Measurements from ENCODE around the gene SRCAP.

DNA sequence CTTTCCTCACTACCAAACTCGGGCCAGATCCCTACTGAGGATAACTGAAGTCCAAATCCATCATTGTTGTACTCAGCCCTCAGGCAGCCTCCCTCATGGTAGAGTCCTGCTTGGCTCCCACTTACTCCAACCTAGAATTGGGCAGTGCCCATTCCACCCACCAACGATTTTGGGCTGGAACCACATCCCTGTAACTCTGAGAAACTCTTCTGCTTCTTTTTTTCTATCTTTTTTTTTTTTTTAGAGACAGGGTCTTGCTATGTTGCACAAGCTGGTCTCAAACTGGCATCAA lies 47.0 kb upstream of the SRCAP start:
- TF ChIP-seq, protein P1, sequence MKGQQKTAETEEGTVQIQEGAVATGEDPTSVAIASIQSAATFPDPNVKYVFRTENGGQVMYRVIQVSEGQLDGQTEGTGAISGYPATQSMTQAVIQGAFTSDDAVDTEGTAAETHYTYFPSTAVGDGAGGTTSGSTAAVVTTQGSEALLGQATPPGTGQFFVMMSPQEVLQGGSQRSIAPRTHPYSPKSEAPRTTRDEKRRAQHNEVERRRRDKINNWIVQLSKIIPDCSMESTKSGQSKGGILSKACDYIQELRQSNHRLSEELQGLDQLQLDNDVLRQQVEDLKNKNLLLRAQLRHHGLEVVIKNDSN (IDR thresholded peaks at IDR 0.05), result no peak
- no peak for TF ChIP-seq CEBPB (IDR thresholded peaks at IDR 0.05)
- TF ChIP-seq TAF1 (IDR thresholded peaks at IDR 0.05; ENCODE audit: low read depth), result no peak
- TF ChIP-seq, protein P2, sequence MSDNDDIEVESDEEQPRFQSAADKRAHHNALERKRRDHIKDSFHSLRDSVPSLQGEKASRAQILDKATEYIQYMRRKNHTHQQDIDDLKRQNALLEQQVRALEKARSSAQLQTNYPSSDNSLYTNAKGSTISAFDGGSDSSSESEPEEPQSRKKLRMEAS (IDR thresholded peaks at IDR 0.05), result no peak
- TF ChIP-seq, protein P3, sequence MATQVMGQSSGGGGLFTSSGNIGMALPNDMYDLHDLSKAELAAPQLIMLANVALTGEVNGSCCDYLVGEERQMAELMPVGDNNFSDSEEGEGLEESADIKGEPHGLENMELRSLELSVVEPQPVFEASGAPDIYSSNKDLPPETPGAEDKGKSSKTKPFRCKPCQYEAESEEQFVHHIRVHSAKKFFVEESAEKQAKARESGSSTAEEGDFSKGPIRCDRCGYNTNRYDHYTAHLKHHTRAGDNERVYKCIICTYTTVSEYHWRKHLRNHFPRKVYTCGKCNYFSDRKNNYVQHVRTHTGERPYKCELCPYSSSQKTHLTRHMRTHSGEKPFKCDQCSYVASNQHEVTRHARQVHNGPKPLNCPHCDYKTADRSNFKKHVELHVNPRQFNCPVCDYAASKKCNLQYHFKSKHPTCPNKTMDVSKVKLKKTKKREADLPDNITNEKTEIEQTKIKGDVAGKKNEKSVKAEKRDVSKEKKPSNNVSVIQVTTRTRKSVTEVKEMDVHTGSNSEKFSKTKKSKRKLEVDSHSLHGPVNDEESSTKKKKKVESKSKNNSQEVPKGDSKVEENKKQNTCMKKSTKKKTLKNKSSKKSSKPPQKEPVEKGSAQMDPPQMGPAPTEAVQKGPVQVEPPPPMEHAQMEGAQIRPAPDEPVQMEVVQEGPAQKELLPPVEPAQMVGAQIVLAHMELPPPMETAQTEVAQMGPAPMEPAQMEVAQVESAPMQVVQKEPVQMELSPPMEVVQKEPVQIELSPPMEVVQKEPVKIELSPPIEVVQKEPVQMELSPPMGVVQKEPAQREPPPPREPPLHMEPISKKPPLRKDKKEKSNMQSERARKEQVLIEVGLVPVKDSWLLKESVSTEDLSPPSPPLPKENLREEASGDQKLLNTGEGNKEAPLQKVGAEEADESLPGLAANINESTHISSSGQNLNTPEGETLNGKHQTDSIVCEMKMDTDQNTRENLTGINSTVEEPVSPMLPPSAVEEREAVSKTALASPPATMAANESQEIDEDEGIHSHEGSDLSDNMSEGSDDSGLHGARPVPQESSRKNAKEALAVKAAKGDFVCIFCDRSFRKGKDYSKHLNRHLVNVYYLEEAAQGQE (IDR thresholded peaks at IDR 0.05; ENCODE audit: low read depth), result no peak
- TF ChIP-seq YY1 (IDR thresholded peaks at IDR 0.05; ENCODE audit: low read depth), result no peak
- no peak for TF ChIP-seq FOXM1 (IDR thresholded peaks at IDR 0.05; ENCODE audit: borderline replicate concordance, low read depth)
- no peak for TF ChIP-seq EP300 (IDR thresholded peaks at IDR 0.05; ENCODE audit: borderline replicate concordance)
- no peak for TF ChIP-seq NFIC (IDR thresholded peaks at IDR 0.05)
- no peak for TF ChIP-seq EGR1 (IDR thresholded peaks at IDR 0.05)
- TF ChIP-seq CREB1 (IDR thresholded peaks at IDR 0.05; ENCODE audit: low read depth), result no peak
- no peak for TF ChIP-seq TCF12 (IDR thresholded peaks at IDR 0.05; ENCODE audit: low read depth)
- TF ChIP-seq ZBTB7A (IDR thresholded peaks at IDR 0.05; ENCODE audit: low read depth), result no peak

Data from Ishikawa (cell line).